Left ventricle myocardium inferior (tissue), 1 donor: ENCODE results near the gene ERI3. TPM values are rescaled to one million over a fixed set of nuclear protein-coding genes. Genes with fewer than 3 reads are reported as not detected.
A peak's percentile ranks its signal among the peaks of the same experiment; 100 is the strongest.
"Not testable (repeated sequence)": the region's sequence is repeated elsewhere in the genome, so short reads cannot be mapped to it uniquely, and the experiment has no call there.

ENCODE experiments used
- DNase-seq: peaks from one replicate; pipeline ENCODE4 v3.0.0-alpha.2; 2020
- H3K27ac ChIP-seq: fragments of 200-600 bp; replicated peaks from 2 replicates; pipeline ENCODE4 v1.8.0; 2021
- H3K27me3 ChIP-seq: fragments of 200-600 bp; 2 replicates; pipeline ENCODE4 v1.8.0; 2021; ENCODE audit warnings: low read depth
- H3K36me3 ChIP-seq: fragments of 200-600 bp; 2 replicates; pipeline ENCODE4 v1.8.0; 2021
- H3K4me1 ChIP-seq: fragments of 200-600 bp; 2 replicates; pipeline ENCODE4 v1.8.0; 2021
- H3K4me3 ChIP-seq: fragments of 200-600 bp; 2 replicates; pipeline ENCODE4 v1.8.0; 2021; ENCODE audit warnings: mild to moderate bottlenecking, moderate library complexity
- H3K9me3 ChIP-seq: fragments of 200-600 bp; replicated peaks from 2 replicates; pipeline ENCODE4 v1.8.0; 2021
- CTCF ChIP-seq: fragments of 200-600 bp; IDR thresholded peaks from 2 replicates; pipeline ENCODE4 v1.8.0; 2021; ENCODE audit warnings: antibody characterized with exemption, mild to moderate bottlenecking, borderline replicate concordance
- intact Hi-C: fragments of 100-400 bp; cut with micrococcal nuclease; formaldehyde crosslinking; loops from one replicate; pipeline ENCODE4 v1.11.0; 2022
- total RNA-seq: library from RNA; stranded (reverse); fragmentation: NEBNext Ultra II Directional; extraction: Animal tissue kit (Norgen Biotek cat#: 25700); gene quantifications from one replicate; pipeline ENCODE4 v1.2.1, GENCODE V29; 2021
- donor health status: DM: no; HTN: yes; CAD: no; lungs with severe emphysema.

The ERI3 gene
- total RNA-seq, 1 donor from 2014 or later = 50.4 TPM

DNA sequence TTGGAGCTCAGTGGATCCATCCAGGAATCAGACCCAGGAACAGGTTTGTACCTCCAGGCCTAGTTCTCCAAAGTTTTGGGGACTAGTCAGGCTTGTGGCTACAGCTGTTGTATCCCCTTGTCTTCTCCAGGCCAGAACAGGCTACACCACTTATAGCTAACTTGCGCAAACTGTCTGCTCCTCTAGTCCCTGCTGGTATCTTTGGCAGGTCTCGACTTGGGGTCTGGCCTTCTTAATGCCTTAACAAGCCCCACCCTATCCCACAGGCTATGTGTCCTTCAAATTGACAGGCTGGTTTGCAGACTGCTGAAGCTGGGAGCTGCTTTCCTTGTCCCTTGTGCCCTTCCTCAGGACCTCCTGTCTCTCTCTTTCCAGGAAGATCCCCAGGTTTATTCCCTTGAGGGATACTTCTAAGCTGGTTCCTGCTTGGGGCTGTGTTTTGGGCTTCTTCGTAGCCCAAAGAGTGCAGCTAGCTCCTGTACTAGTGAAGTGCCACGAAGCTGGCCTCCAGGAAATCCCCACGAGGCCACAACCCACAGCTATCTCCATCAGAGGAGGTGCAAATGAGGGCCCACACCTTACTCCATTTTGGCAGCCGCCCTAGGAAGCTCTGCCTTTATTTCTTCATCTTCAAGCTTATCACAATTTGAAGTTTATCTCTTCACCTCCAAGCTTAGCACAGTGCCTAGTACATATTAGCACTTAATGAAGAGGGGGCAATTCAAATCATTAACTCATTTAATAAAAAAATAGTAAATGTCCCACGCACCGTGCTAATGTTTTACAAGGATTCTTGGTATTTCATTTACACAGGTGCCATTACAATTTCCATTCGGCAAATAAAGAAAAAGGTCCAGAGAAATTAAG, 142.5 kb downstream of the ERI3 start:
- TF ChIP-seq CTCF = no peak
- Histone ChIP-seq H3K4me3 (peak overlapping the region; percentile 85), H3K27ac (peak overlapping the region; percentile 90), H3K9me3 (no peaks in the 10 kb centered on the region), H3K36me3 (peaks cover 15% of the 10 kb centered on the region), H3K4me1 (peaks cover 20% of the 10 kb centered on the region), H3K27me3 (no peaks in the 10 kb centered on the region)
- intact Hi-C loops = loop anchor here (10.0 kb wide), 1 partner anchor 102 kb away; no protein-coding TSS in a partner anchor
- DNase-seq = no peak

DNA sequence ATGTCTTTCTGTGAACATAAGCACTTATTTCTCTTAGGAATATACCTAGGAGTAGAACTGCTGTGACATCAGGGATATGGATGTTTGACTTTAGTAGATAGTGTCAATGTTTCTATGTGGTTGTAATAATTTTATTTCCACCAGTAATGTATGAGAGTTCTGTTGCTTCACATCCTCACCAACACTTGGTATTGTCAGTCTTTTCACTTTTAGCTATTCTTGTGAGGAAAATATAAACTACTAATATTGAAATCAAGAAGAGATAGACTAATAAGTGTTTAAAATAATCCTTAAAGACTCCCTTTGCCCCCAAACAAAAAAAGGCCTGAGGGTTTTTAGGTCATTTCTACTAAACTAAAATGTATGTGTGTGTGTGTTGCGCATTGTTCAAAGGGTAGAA, 144.5 kb downstream of the ERI3 start:
- no peak for DNase-seq
- peaks cover 10% of the 10 kb centered on the region for H3K36me3 ChIP-seq
- TF ChIP-seq CTCF = no peak
- no peak overlapping the region for H3K4me3 ChIP-seq
- H3K4me1 ChIP-seq = peaks cover 20% of the 10 kb centered on the region
- no peaks in the 10 kb centered on the region for H3K9me3 ChIP-seq
- intact Hi-C loops = loop anchor here (10.0 kb wide), 1 partner anchor 104 kb away; no protein-coding TSS in a partner anchor
- no peaks in the 10 kb centered on the region for H3K27me3 ChIP-seq
- H3K27ac ChIP-seq = no peak overlapping the region

DNA sequence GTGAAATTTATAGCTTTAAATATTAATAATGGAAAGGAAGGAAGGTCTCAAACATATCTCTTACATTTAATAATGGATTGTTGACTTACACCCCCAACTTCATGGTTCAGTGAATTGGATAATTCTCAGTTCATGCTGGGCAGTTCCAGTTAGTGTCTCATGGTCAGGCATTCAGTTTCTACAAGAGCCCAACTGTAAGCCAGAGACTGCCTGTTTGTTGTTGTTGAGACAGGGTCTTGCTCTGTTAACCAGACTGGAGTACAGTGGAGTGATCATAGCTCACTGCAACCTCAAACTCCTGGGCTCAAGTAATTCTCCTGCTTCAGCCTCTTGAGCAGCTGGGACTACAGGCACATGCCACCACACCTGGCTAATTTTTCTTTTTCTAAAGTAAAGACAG, 146.8 kb downstream of the ERI3 start:
- H3K27me3 ChIP-seq = peaks cover 15% of the 10 kb centered on the region
- no peak overlapping the region for H3K27ac ChIP-seq
- H3K4me3 ChIP-seq = no peak overlapping the region
- intact Hi-C loops = no loop called here
- no peak for TF ChIP-seq CTCF
- no peaks in the 10 kb centered on the region for H3K36me3 ChIP-seq
- DNase-seq = no peak
- peaks cover 6% of the 10 kb centered on the region for H3K4me1 ChIP-seq
- H3K9me3 ChIP-seq = no peaks in the 10 kb centered on the region

GRCh38 chr1:44206545-44206944, 148.5 kb downstream of the ERI3 start:
- intact Hi-C loops, DNase-seq, H3K4me1 ChIP-seq, H3K9me3 ChIP-seq, H3K4me3 ChIP-seq, H3K27ac ChIP-seq, H3K36me3 ChIP-seq: not testable (repeated sequence)
- H3K27me3 ChIP-seq = peaks cover 15% of the 10 kb centered on the region

GRCh38 chr1:44200336-44200735, 154.7 kb downstream of the ERI3 start:
- no peaks in the 10 kb centered on the region for H3K9me3 ChIP-seq
- H3K27ac ChIP-seq = no peak overlapping the region
- H3K4me3 ChIP-seq = no peak overlapping the region
- no peak for TF ChIP-seq CTCF
- DNase-seq = no peak
- intact Hi-C loops = no loop called here
- H3K36me3 ChIP-seq = no peaks in the 10 kb centered on the region
- peaks cover 16% of the 10 kb centered on the region for H3K27me3 ChIP-seq
- no peaks in the 10 kb centered on the region for H3K4me1 ChIP-seq

DNA sequence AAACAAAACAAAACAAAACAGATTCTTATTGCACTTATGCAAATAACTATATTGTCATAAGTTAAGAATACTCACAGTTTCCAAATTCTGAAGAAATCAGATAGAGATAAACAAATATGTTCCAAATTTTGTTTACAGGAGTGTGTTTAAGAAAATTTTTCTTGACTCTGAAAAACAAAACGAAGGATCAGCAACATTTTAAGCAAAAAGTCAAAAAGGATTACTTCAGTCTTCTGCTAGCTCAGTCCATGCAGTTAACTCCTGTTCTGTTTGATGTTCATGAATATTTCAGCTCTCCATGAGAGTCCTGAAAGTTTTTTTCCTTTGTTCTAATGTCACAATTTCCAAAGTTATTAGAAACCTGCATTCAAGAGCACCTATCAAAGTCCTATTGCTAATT, 180.4 kb downstream of the ERI3 start:
- no peak for DNase-seq
- Histone ChIP-seq H3K27me3 (peaks cover 49% of the 10 kb centered on the region), H3K9me3 (peaks cover 21% of the 10 kb centered on the region), H3K4me3 (no peak overlapping the region), H3K4me1 (no peaks in the 10 kb centered on the region), H3K36me3 (no peaks in the 10 kb centered on the region), H3K27ac (no peak overlapping the region)
- intact Hi-C loops = no loop called here
- no peak for TF ChIP-seq CTCF
